Endothelial cell (in vitro differentiated cells): Measurements from ENCODE around the gene ADCY9. TPM values are rescaled to one million over a fixed set of nuclear protein-coding genes. Genes with fewer than 3 reads are reported as not detected.

ENCODE experiments used
- DNase-seq: peaks from one replicate; pipeline ENCODE4 v3.0.0; 2021; ENCODE audit warnings: low spot score
- H3K27ac Mint-ChIP-seq: one replicate; pipeline ENCODE4 v1.8.0; 2021; ENCODE audit warnings: mixed read lengths, inconsistent platforms; ENCODE audit not compliant: unreplicated experiment
- H3K27me3 Mint-ChIP-seq: one replicate; pipeline ENCODE4 v1.8.0; 2021; ENCODE audit warnings: mild to moderate bottlenecking, moderate library complexity, mixed read lengths, inconsistent platforms; ENCODE audit not compliant: unreplicated experiment
- H3K36me3 Mint-ChIP-seq: one replicate; pipeline ENCODE4 v1.8.0; 2021; ENCODE audit warnings: mild to moderate bottlenecking, low read depth, mixed read lengths, inconsistent platforms; ENCODE audit not compliant: unreplicated experiment
- H3K4me1 Mint-ChIP-seq: one replicate; pipeline ENCODE4 v1.8.0; 2021; ENCODE audit warnings: mild to moderate bottlenecking, mixed read lengths, inconsistent platforms; ENCODE audit not compliant: unreplicated experiment
- H3K4me3 Mint-ChIP-seq: one replicate; pipeline ENCODE4 v1.8.0; 2021; ENCODE audit warnings: mild to moderate bottlenecking, mixed read lengths, inconsistent platforms; ENCODE audit not compliant: unreplicated experiment
- H3K9me3 Mint-ChIP-seq: one replicate; pipeline ENCODE4 v1.8.0; 2021; ENCODE audit warnings: mixed read lengths, inconsistent platforms; ENCODE audit not compliant: unreplicated experiment
- total RNA-seq: library from RNA; stranded (reverse); fragmentation: NEBNext Ultra II Directional; extraction: Animal tissue kit (Norgen Biotek cat#: 25700); gene quantifications from one replicate; pipeline ENCODE4 v1.2.1, GENCODE V29; 2021; ENCODE audit not compliant: unreplicated experiment
- TF ChIP-seq, protein P1 (sequence below): fragments of 200-600 bp; sonication (generic); IDR thresholded peaks from one replicate; pipeline ENCODE4 v1.5.0; 2021; ENCODE audit warnings: antibody characterized with exemption; ENCODE audit not compliant: unreplicated experiment

ADCY9 gene
- total RNA-seq, 1 donor from 2014 or later: 3.3 TPM

DNA sequence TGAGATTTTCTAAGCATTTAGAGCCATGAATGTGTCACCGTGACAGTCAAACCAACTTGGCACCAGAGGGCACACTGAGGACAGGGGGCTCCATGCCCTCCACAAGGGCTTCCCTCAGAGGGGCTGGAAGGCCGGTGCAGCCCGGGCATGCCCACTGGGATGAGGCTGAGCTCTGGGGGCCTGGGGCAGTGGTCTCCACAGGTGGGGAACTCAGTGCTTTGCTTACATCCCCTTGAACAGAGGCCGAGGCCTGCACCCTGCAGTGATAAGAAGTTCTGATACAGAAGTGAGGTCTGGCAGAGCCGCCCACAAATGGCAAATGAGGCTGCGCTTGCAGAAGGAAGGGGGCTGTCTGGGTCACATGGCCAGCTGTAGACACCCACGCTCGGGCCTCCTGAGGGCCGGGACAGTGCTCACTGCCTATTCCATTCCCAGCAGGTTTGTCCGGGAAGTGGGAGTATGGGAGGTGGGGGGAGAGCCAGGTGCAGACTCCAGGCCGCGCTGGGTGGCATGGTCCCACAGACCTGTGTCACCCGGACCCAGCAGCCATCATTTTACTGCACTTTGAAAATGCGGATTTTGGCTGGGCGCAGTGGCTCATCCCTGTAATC, 118.9 kb downstream of the ADCY9 start:
- Mint-ChIP-seq H3K9me3 (no peaks in the 10 kb centered on the region), H3K27me3 (no peaks in the 10 kb centered on the region), H3K36me3 (no peaks in the 10 kb centered on the region), H3K27ac (no peak overlapping the region), H3K4me3 (no peak overlapping the region), H3K4me1 (no peaks in the 10 kb centered on the region)
- TF ChIP-seq, protein P1, sequence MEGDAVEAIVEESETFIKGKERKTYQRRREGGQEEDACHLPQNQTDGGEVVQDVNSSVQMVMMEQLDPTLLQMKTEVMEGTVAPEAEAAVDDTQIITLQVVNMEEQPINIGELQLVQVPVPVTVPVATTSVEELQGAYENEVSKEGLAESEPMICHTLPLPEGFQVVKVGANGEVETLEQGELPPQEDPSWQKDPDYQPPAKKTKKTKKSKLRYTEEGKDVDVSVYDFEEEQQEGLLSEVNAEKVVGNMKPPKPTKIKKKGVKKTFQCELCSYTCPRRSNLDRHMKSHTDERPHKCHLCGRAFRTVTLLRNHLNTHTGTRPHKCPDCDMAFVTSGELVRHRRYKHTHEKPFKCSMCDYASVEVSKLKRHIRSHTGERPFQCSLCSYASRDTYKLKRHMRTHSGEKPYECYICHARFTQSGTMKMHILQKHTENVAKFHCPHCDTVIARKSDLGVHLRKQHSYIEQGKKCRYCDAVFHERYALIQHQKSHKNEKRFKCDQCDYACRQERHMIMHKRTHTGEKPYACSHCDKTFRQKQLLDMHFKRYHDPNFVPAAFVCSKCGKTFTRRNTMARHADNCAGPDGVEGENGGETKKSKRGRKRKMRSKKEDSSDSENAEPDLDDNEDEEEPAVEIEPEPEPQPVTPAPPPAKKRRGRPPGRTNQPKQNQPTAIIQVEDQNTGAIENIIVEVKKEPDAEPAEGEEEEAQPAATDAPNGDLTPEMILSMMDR: no peak
- no peak for DNase-seq

DNA sequence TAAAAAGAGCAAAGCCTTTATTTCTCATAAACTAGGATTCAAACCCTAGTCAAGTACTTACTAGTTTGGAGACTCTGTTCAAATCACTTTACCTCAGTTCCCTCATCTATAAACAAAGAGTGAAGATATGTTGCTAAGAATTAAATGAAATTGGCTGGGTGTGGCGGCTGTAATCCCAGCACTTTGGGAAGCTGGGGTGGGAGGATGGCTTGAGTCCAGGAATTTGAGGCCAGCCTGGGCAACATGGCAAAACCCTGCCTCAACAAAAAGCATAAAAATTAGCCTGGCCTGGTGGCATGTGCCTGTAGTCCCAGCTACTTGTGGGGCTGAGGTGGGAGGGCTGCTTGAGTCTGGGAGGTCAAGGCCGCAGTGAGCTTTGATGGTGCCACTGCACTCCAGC, 121.2 kb downstream of the ADCY9 start:
- no peaks in the 10 kb centered on the region for H3K27me3 Mint-ChIP-seq
- TF ChIP-seq, protein P1: no peak
- H3K4me1 Mint-ChIP-seq: no peaks in the 10 kb centered on the region
- H3K27ac Mint-ChIP-seq: no peak overlapping the region
- no peak overlapping the region for H3K4me3 Mint-ChIP-seq
- no peak for DNase-seq
- no peaks in the 10 kb centered on the region for H3K9me3 Mint-ChIP-seq
- H3K36me3 Mint-ChIP-seq: no peaks in the 10 kb centered on the region

DNA sequence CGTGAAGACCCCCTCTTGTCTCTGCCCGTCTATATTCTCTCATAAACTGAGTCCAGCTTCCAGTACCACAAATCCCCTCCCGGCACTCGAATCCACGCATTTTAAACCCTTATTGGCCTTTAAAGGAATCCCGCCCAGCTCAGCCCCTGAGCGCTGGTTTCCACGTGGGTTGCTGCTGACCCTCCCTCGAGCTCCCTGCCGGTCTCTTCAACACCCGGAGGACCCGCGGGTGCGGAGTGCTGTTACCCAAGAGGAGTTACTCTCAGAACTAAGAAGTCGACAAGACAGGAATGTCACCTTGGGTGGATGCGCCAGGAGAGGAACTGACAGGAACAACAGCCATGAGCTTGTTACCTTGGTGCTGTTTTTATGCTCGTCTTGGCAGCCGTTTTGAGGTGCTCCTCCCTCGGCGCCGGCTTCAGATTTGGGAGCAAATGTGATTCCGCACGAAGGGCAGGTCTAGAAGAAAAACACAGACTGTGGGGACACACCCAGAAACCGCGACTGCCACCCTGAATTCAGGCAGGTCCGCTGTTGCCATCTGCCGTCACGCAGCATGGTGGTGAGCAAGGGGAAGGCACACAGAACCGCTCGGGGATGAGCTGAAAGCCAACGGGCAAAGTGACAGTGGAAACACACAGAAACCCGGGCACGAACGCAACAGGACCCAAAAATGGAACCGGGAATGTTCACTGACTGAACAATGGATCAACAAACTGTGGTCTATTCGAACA, 123.0 kb downstream of the ADCY9 start:
- no peaks in the 10 kb centered on the region for H3K9me3 Mint-ChIP-seq
- no peaks in the 10 kb centered on the region for H3K4me1 Mint-ChIP-seq
- H3K27ac Mint-ChIP-seq: no peak overlapping the region

DNA sequence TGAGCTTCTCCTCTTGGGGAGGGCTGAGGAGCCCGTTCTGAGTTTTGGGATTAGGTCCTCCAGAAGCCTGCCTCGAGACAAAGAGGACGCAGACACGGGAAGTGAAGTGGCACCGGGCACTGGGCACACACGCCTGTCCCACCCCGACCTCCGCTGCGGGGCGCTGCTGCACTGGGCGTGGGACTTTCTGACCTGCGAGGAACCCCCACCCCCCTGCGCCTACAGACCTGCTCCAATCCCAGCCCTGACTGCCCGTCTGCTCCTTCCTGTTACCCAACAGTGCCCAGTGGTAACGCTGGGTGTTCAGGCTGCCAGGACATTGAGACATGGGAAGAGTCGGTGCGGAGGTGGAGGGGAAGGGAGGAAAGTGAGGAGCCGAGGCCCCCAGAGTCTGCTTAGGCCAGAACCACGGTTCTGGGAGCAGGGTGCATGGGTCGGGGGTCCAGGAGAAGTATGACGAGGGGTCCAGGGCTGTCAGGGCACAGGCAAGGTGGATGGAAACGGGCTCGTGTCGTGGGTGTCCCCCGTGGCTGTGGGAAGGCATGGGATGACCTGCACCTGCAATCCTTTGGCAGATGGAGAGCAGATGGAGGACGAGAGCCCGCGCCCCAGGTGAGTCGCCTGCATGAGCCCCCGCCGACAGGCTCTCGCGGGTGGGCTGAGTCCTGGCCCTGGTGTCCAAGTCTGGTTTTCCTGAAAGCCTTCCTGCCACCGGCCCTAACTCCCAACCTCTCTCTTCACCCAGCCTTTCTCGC, 123.8 kb downstream of the ADCY9 start:
- DNase-seq: no peak
- Mint-ChIP-seq H3K4me1 (peaks cover 3% of the 10 kb centered on the region), H3K4me3 (no peak overlapping the region), H3K27me3 (no peaks in the 10 kb centered on the region), H3K9me3 (no peaks in the 10 kb centered on the region), H3K27ac (no peak overlapping the region), H3K36me3 (no peaks in the 10 kb centered on the region)
- TF ChIP-seq, protein P1: no peak

More for the DNA sequence above, 123.0 kb downstream of the ADCY9 start:
- H3K27me3 Mint-ChIP-seq: no peaks in the 10 kb centered on the region
- no peaks in the 10 kb centered on the region for H3K36me3 Mint-ChIP-seq
- no peak for DNase-seq
- no peak overlapping the region for H3K4me3 Mint-ChIP-seq
- TF ChIP-seq, protein P1: no peak
